Measurements from ENCODE around the gene MYOM3.

MYOM3 gene

GRCh38 chr1:24113641-24114033 lies 1.7 kb upstream of the MYOM3 start:
- DNase-seq: no peak

GRCh38 chr1:24111262-24111995 lies 506 bp downstream of the MYOM3 start:
- DNase-seq: no peak

- no peak for DNase-seq
Measured at GRCh38 chr1:24110642-24111261, 1.2 kb downstream of the MYOM3 start.

GRCh38 chr1:24109686-24110475 lies 2.1 kb downstream of the MYOM3 start:
- no peak for DNase-seq

GRCh38 chr1:24109166-24109483 lies 2.8 kb downstream of the MYOM3 start:
- no peak for DNase-seq

GRCh38 chr1:24108334-24109165 lies 3.4 kb downstream of the MYOM3 start:
- DNase-seq: no peak

- DNase-seq: no peak
Measured at GRCh38 chr1:24107462-24108138, 4.3 kb downstream of the MYOM3 start.

GRCh38 chr1:24105368-24106160 lies 6.4 kb downstream of the MYOM3 start:
- no peak for DNase-seq

- DNase-seq: no peak
Measured at GRCh38 chr1:24104854-24105253, 7.1 kb downstream of the MYOM3 start.

GRCh38 chr1:24103879-24104278 lies 8.1 kb downstream of the MYOM3 start:
- DNase-seq: no peak

- no peak for DNase-seq
Measured at GRCh38 chr1:24103408-24103807, 8.5 kb downstream of the MYOM3 start.

- no peak for DNase-seq
Measured at GRCh38 chr1:24102961-24103360, 9.0 kb downstream of the MYOM3 start.

- no peak for DNase-seq
Measured at GRCh38 chr1:24101796-24102586, 9.9 kb downstream of the MYOM3 start.

- DNase-seq: no peak
Measured at GRCh38 chr1:24100945-24101737, 10.8 kb downstream of the MYOM3 start.

- DNase-seq: no peak
Measured at GRCh38 chr1:24098943-24099638, 12.8 kb downstream of the MYOM3 start.

GRCh38 chr1:24098102-24098501 lies 13.8 kb downstream of the MYOM3 start:
- no peak for DNase-seq

GRCh38 chr1:24097663-24098062 lies 14.3 kb downstream of the MYOM3 start:
- DNase-seq: no peak

- no peak for DNase-seq
Measured at GRCh38 chr1:24096739-24097103, 15.2 kb downstream of the MYOM3 start.

- DNase-seq: no peak
Measured at GRCh38 chr1:24096009-24096738, 15.8 kb downstream of the MYOM3 start.

Measured in NCI-H1436 treated with DMSO at 0.1 percent for 48 hours (cell line).